Activated CD4-positive, alpha-beta T cell treated with anti-CD3 and anti-CD28 coated beads, Interleukin-2, amount 50 U/mL, for 4 hours (primary cell): Measurements from ENCODE around the gene SYNE2.
"Not testable (repeated sequence)": the region's sequence is repeated elsewhere in the genome, so short reads cannot be mapped to it uniquely, and the experiment has no call there.

ENCODE experiments used
- DNase-seq, 2 experiments: peaks; one replicate each; pipeline ENCODE4 v3.0.0-alpha.2; 2020

Gene SYNE2

GRCh38 chr14:63870753-63871037 is 17.9 kb downstream of the SYNE2 start:
- not testable (repeated sequence) for DNase-seq

DNA sequence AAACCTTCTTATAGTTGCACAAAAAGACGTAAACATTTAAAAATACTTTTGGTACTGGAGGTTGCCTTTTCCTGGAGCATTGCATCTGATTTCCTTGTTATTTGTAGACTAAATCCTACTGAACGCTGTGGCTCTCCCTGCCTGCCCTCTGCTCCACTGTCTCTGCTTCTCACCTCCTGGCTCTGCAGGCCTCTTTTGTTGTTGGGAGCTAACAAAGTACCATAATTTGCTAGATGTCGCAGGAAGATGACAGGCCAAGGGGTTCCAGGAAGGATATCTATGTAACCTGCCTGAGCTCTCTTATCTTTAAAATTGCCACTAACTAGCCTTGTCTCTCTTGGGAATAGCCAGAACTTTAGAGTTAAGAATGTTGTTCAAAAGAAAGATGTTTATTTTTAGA is 21.4 kb downstream of the SYNE2 start:
- DNase-seq, result no peak

DNA sequence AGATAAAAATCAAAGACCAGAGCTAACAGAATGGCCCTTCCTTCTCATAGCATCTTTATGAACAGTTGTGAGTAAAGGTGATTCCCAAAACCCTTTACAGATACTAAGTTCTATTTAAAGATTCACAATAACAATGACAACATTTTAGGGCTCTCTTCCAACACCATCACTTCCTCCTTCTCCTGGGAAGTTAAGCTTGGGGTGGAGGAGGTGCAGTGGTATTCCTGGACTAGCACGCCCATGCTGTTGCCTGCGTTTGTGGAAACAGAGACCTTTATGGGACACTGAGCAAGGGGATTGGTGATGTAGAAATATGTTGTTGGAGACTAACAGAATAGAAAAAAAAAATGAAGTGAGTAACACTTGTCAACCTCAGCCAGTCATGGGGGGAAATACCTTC is 22.5 kb downstream of the SYNE2 start:
- no peak for DNase-seq

DNA sequence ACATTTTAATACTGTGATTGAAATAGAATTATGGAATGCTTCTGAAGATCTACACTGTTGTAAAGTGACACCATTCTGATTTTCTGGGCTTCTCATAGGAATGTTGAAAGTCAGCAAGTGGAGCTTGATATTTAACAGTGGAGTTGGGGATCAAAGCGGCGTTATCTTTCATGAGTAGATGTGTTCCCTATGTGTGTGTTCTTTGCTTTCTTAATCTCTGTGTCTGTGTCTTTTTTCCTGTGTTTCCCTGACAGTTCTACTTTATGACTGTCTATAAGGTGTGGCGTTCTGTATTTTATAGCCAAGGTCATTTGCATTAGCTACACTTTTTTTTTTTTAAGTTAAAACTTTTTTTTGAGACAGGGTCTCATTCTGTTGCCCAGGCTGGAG is 24.7 kb downstream of the SYNE2 start:
- DNase-seq, result no peak

GRCh38 chr14:63878052-63878451 is 25.2 kb downstream of the SYNE2 start:
- DNase-seq, result no peak

DNA sequence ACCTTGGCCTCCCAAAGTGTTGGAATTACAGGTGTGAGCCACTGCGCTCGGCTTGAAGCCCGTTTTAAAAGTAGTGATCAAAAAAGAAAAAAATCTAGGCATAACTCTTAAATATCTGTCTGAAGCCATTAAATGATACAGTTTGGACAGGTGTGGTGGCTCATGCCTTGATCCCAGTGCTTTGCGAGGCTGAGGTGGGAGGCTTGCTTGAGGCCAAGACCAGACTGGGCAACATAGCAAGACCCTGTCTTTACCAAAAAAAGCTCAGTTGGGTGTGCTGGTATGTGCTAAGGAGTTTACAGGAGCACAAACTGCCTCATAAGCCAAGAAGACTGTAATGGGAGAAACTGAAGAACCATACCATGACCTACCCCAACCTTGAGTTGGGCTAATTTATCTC is 26.0 kb downstream of the SYNE2 start:
- no peak for DNase-seq

GRCh38 chr14:63881926-63882325 is 29.1 kb downstream of the SYNE2 start:
- DNase-seq, result no peak

- DNase-seq, result no peak
Observed at GRCh38 chr14:63887899-63888298, 35.1 kb downstream of the SYNE2 start.

- no peak for DNase-seq
Observed at GRCh38 chr14:63890553-63890952, 37.7 kb downstream of the SYNE2 start.

- DNase-seq, result no peak
Observed at GRCh38 chr14:63891148-63891975, 38.6 kb downstream of the SYNE2 start.

- DNase-seq, result no peak
Observed at GRCh38 chr14:63892265-63892664, 39.5 kb downstream of the SYNE2 start.

- no peak for DNase-seq
Observed at GRCh38 chr14:63893701-63894458, 41.1 kb downstream of the SYNE2 start.

- no peak for DNase-seq
Observed at GRCh38 chr14:63895510-63895909, 42.7 kb downstream of the SYNE2 start.

GRCh38 chr14:63896278-63896720 is 43.5 kb downstream of the SYNE2 start:
- no peak for DNase-seq

DNA sequence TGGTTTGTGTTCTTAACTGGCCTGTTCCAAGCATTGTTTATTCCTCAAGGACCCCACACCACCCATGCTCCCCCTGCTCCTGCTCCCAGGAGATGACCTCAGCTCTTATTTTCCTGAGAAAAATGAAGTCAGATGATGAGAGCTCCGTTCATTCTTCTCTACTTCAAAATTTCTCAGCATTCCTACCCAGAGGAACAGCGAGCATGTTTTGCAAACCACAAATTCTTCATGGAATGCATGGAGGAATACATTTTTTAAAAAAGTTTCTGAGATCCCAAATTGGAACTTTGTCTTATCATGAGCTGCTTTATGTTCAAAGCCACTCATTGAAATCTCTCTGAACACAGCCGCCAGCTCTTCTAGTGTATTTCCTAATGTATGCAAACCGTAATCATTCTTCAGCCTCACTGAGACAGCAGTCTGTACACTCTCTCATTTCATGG is 44.9 kb downstream of the SYNE2 start:
- DNase-seq, result no peak

- DNase-seq, result no peak
Observed at GRCh38 chr14:63899953-63900352, 47.1 kb downstream of the SYNE2 start.

GRCh38 chr14:63901434-63902085 is 48.8 kb downstream of the SYNE2 start:
- DNase-seq, result no peak

DNA sequence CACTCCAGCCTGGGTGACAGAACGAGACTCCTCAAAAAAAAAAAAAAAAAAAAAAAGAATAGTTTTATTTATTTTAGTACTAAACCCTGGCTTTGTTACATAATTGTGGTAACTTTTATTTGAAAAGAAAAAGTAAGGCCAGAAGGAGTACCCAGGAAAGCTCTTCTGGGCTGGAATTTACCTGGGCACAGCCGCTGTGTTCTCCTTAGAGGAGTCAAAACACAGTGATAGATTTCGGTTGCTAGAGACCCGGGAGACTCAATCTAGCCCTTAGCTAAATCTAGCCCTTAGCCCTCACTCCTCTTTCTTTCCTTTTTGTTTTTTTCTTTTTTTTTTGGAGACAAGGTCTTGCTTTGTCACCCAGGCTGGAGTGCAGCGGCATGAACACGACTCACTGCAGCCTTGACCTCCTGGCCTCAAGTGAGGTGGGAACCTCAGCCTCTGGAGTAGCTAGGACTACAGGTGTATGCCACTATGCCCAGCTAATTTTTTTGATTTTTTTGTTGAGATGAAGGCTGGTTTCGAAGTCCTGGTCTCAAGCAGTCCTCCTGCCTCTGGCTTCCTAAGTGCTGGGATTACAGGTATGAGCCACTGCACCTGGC is 49.7 kb downstream of the SYNE2 start:
- DNase-seq, result no peak

- no peak for DNase-seq
Observed at GRCh38 chr14:63904724-63905123, 51.9 kb downstream of the SYNE2 start.

DNA sequence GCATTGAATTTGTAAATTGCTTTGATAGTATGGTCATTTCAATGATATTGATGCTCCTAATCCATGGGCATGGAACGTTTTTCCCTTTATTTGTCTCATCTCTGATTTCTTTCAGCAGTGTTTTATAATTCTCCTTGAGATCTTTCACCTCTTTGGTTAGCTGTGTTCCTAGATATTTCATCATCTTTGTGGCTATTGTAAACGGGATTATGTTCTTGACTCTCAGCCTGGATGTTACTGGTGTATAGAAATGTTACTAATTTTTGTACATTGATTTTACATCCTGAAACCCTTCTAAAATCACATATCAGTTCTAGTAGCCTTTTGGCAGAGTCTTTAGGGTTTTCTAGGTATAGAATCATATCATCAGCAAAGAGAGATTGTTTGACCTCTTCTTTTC is 52.6 kb downstream of the SYNE2 start:
- DNase-seq, result no peak

GRCh38 chr14:63908667-63909264 is 56.0 kb downstream of the SYNE2 start:
- DNase-seq, result no peak

GRCh38 chr14:63909984-63910383 is 57.2 kb downstream of the SYNE2 start:
- no peak for DNase-seq
